HG02852 (cell line): ENCODE measurements around the gene CCDC8.
"Not testable (repeated sequence)": the region's sequence is repeated elsewhere in the genome, so short reads cannot be mapped to it uniquely, and the experiment has no call there.

Experiments
- ATAC-seq: cut with Tn5 transposase; IDR thresholded peaks from one replicate; pipeline ENCODE4 v1.9.1; 2021; ENCODE audit warnings: mild to moderate bottlenecking, moderate library complexity; ENCODE audit not compliant: unreplicated experiment

Gene CCDC8

GRCh38 chr19:46429999-46430398 is 16.6 kb upstream of the CCDC8 start:
- ATAC-seq: no peak

GRCh38 chr19:46428239-46429135 is 15.1 kb upstream of the CCDC8 start, which contains the start of gene PNMA8C:
TSS of gene PNMA8C (minus strand) at chr19:46428936. CDS start at chr19:46428359, 577 bp downstream.
- ATAC-seq: no peak

GRCh38 chr19:46427518-46428045 is 14.2 kb upstream of the CCDC8 start:
- no peak for ATAC-seq

- ATAC-seq: no peak
Measured at GRCh38 chr19:46426506-46427162, 13.3 kb upstream of the CCDC8 start.

- no peak for ATAC-seq
Measured at GRCh38 chr19:46426035-46426505, 12.7 kb upstream of the CCDC8 start.

- no peak for ATAC-seq
Measured at GRCh38 chr19:46423188-46423587, 9.8 kb upstream of the CCDC8 start.

- ATAC-seq: no peak
Measured at GRCh38 chr19:46422344-46422743, 9.0 kb upstream of the CCDC8 start.

GRCh38 chr19:46420056-46420455 is 6.7 kb upstream of the CCDC8 start:
- ATAC-seq: no peak

- not testable (repeated sequence) for ATAC-seq
Measured at GRCh38 chr19:46415804-46416709, 2.7 kb upstream of the CCDC8 start.

- not testable (repeated sequence) for ATAC-seq
Measured at GRCh38 chr19:46414899-46415298, 1.5 kb upstream of the CCDC8 start.

GRCh38 chr19:46412650-46413261 is 608 bp downstream of the CCDC8 start:
- ATAC-seq: no peak

- no peak for ATAC-seq
Measured at GRCh38 chr19:46411925-46412649, 1.3 kb downstream of the CCDC8 start.

GRCh38 chr19:46411088-46411924 is 2.1 kb downstream of the CCDC8 start:
- no peak for ATAC-seq

GRCh38 chr19:46410205-46411087 is 2.9 kb downstream of the CCDC8 start:
- ATAC-seq: no peak

GRCh38 chr19:46409191-46409590 is 4.2 kb downstream of the CCDC8 start:
- ATAC-seq: no peak

- ATAC-seq: no peak
Measured at GRCh38 chr19:46408664-46409039, 4.7 kb downstream of the CCDC8 start.

GRCh38 chr19:46407856-46408663 is 5.3 kb downstream of the CCDC8 start:
- no peak for ATAC-seq
